ENCODE data around the gene GNG12. TPM values are rescaled to one million over a fixed set of nuclear protein-coding genes. Genes with fewer than 3 reads are reported as not detected.
"Not testable (repeated sequence)": the region's sequence is repeated elsewhere in the genome, so short reads cannot be mapped to it uniquely, and the experiment has no call there.

The GNG12 gene
- polyA plus RNA-seq, 1 donor from 2014 or later, result not detected

GRCh38 chr1:67666636-67667035 lies 166.6 kb downstream of the GNG12 start:
- Mint-ChIP-seq H3K9me3 (peaks cover 0 to 2% (median 0%) of the 10 kb centered on the region in 3 donors), H3K4me1 (peaks cover 0 to 2% (median 0%) of the 10 kb centered on the region in 3 donors), H3K27ac (no peak overlapping the region), H3K27me3 (peaks cover 13% of the 10 kb centered on the region), H3K36me3 (no peaks in the 10 kb centered on the region), H3K4me3 (no peak overlapping the region)

- H3K27ac Mint-ChIP-seq, H3K9me3 Mint-ChIP-seq, H3K4me1 Mint-ChIP-seq, H3K36me3 Mint-ChIP-seq: not testable (repeated sequence)
- Mint-ChIP-seq H3K27me3 (peaks cover 12% of the 10 kb centered on the region), H3K4me3 (peak overlapping the region in 1 of 4 donors; percentile 39)
These were observed 168.0 kb downstream of the GNG12 start for GRCh38 chr1:67665307-67665706.

GRCh38 chr1:67664048-67664447 lies 169.2 kb downstream of the GNG12 start:
- Mint-ChIP-seq H3K9me3 (peaks cover 0 to 2% (median 0%) of the 10 kb centered on the region in 3 donors), H3K27me3 (peaks cover 13% of the 10 kb centered on the region), H3K36me3 (no peaks in the 10 kb centered on the region), H3K27ac (no peak overlapping the region), H3K4me1 (peaks cover 0 to 2% (median 0%) of the 10 kb centered on the region in 3 donors), H3K4me3 (no peak overlapping the region)

- Mint-ChIP-seq H3K36me3 (no peaks in the 10 kb centered on the region), H3K27me3 (peaks cover 16% of the 10 kb centered on the region), H3K4me3 (no peak overlapping the region), H3K9me3 (peaks cover 0 to 2% (median 0%) of the 10 kb centered on the region in 3 donors), H3K4me1 (peaks cover 0 to 2% (median 0%) of the 10 kb centered on the region in 3 donors), H3K27ac (no peak overlapping the region)
These were observed 170.4 kb downstream of the GNG12 start for GRCh38 chr1:67662884-67663283.

- peaks cover 0 to 2% (median 0%) of the 10 kb centered on the region in 3 donors for H3K4me1 Mint-ChIP-seq
- no peak overlapping the region for H3K4me3 Mint-ChIP-seq
These were observed 174.0 kb downstream of the GNG12 start for GRCh38 chr1:67659229-67659628.

GRCh38 chr1:67657152-67657551 lies 176.1 kb downstream of the GNG12 start:
- H3K27ac Mint-ChIP-seq, H3K36me3 Mint-ChIP-seq, H3K4me1 Mint-ChIP-seq, H3K4me3 Mint-ChIP-seq, H3K9me3 Mint-ChIP-seq: not testable (repeated sequence)
- H3K27me3 Mint-ChIP-seq, result peaks cover 10% of the 10 kb centered on the region

More at GRCh38 chr1:67659229-67659628, 174.0 kb downstream of the GNG12 start:
- H3K36me3 Mint-ChIP-seq, result no peaks in the 10 kb centered on the region
- peaks cover 10% of the 10 kb centered on the region for H3K27me3 Mint-ChIP-seq
- no peaks in the 10 kb centered on the region for H3K9me3 Mint-ChIP-seq
- no peak overlapping the region for H3K27ac Mint-ChIP-seq

- peaks cover 10% of the 10 kb centered on the region for H3K27me3 Mint-ChIP-seq
- no peak overlapping the region for H3K4me3 Mint-ChIP-seq
- H3K9me3 Mint-ChIP-seq, result no peaks in the 10 kb centered on the region
- no peaks in the 10 kb centered on the region for H3K4me1 Mint-ChIP-seq
- no peak overlapping the region for H3K27ac Mint-ChIP-seq
- H3K36me3 Mint-ChIP-seq, result no peaks in the 10 kb centered on the region
These were observed 177.7 kb downstream of the GNG12 start for GRCh38 chr1:67655581-67655980.

- Mint-ChIP-seq H3K36me3 (no peaks in the 10 kb centered on the region), H3K9me3 (no peaks in the 10 kb centered on the region), H3K4me3 (no peak overlapping the region), H3K4me1 (no peaks in the 10 kb centered on the region), H3K27me3 (peaks cover 1% of the 10 kb centered on the region), H3K27ac (no peak overlapping the region)
These were observed 180.0 kb downstream of the GNG12 start for GRCh38 chr1:67653304-67653703.

- no peaks in the 10 kb centered on the region for H3K27me3 Mint-ChIP-seq
- no peaks in the 10 kb centered on the region for H3K9me3 Mint-ChIP-seq
- no peaks in the 10 kb centered on the region for H3K4me1 Mint-ChIP-seq
- H3K4me3 Mint-ChIP-seq, result no peak overlapping the region
- no peaks in the 10 kb centered on the region for H3K36me3 Mint-ChIP-seq
- H3K27ac Mint-ChIP-seq, result no peak overlapping the region
These were observed 180.5 kb downstream of the GNG12 start for GRCh38 chr1:67652800-67653199.

Other genes with a start within 250 kb of the GNG12 start
- gene GADD45A, start 148.3 kb downstream of the GNG12 start, polyA plus RNA-seq, result 21.0 TPM
- not detected for gene DIRAS3, start 217.2 kb upstream of the GNG12 start, polyA plus RNA-seq

All from IgD-negative memory B cell (primary cell).